ENCODE results near the gene GATAD2A. TPM values are rescaled to one million over a fixed set of nuclear protein-coding genes. Genes with fewer than 3 reads are reported as not detected.
A peak's percentile ranks its signal among the peaks of the same experiment; 100 is the strongest.
"Not testable (repeated sequence)": the region's sequence is repeated elsewhere in the genome, so short reads cannot be mapped to it uniquely, and the experiment has no call there.

The GATAD2A gene
- total RNA-seq, 1 donor from 2014 or later, result 163 TPM

DNA sequence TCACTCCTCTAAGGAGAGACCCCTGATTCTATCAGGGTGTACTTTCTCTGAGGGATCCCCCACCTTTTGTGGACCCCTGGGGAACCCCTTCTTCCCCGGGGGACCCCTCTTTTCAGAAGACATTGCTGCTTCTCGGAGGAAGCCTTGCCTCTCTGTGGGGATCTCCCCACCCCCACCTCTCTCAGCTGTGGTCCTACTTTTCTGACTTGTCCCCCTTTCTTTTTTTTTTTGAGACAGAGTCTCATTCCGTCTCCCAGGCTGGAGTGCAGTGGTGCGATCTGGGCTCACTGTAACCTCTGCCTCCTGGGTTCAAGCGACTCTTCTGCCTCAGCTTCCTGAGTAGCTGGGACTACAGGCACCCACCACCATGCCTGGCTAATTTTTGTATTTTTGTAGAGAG is 18.4 kb upstream of the GATAD2A start:
- peak overlapping the region; percentile 98 for H3K4me2 ChIP-seq (ENCODE audit: low read length)
- H3K79me2 ChIP-seq (ENCODE audit: insufficient read depth, low read length), result peaks cover 57% of the 10 kb centered on the region
- no peaks in the 10 kb centered on the region for H3K9me3 ChIP-seq (ENCODE audit: insufficient read depth, low read depth, low read length)
- peaks cover 31% of the 10 kb centered on the region for H4K20me1 ChIP-seq (ENCODE audit: insufficient read depth, low read length)
- FAIRE-seq (no peak), DNase-seq (ENCODE audit: low read depth) (no peak)
- H3K4me3 Mint-ChIP-seq (ENCODE audit: unreplicated experiment), result peak overlapping the region; percentile 93
- H2AFZ ChIP-seq (ENCODE audit: low read depth, low read length), result no peak overlapping the region
- H3K36me3 Mint-ChIP-seq (ENCODE audit: low read depth, unreplicated experiment), result peaks cover 7% of the 10 kb centered on the region
- peak overlapping the region; percentile 75 for H3K27ac Mint-ChIP-seq (ENCODE audit: unreplicated experiment)
- H3K4me1 Mint-ChIP-seq (ENCODE audit: low read depth, unreplicated experiment), result peaks cover 17% of the 10 kb centered on the region
- H3K27me3 ChIP-seq (ENCODE audit: insufficient read depth, low read length), result no peaks in the 10 kb centered on the region
- H3K4me3 ChIP-seq (ENCODE audit: insufficient read depth, low read depth, low read length), result peak overlapping the region; percentile 79
- no peaks in the 10 kb centered on the region for H3K9me3 Mint-ChIP-seq (ENCODE audit: unreplicated experiment)
- no peaks in the 10 kb centered on the region for H3K27me3 Mint-ChIP-seq (ENCODE audit: low read depth, unreplicated experiment)
- H3K4me1 ChIP-seq (ENCODE audit: insufficient read depth, low read length), result peaks cover 11% of the 10 kb centered on the region
- H3K36me3 ChIP-seq (ENCODE audit: insufficient read depth, low read length), result no peaks in the 10 kb centered on the region
- no peak overlapping the region for H3K27ac ChIP-seq (ENCODE audit: low read depth, low read length)
- TF ChIP-seq, protein P1, sequence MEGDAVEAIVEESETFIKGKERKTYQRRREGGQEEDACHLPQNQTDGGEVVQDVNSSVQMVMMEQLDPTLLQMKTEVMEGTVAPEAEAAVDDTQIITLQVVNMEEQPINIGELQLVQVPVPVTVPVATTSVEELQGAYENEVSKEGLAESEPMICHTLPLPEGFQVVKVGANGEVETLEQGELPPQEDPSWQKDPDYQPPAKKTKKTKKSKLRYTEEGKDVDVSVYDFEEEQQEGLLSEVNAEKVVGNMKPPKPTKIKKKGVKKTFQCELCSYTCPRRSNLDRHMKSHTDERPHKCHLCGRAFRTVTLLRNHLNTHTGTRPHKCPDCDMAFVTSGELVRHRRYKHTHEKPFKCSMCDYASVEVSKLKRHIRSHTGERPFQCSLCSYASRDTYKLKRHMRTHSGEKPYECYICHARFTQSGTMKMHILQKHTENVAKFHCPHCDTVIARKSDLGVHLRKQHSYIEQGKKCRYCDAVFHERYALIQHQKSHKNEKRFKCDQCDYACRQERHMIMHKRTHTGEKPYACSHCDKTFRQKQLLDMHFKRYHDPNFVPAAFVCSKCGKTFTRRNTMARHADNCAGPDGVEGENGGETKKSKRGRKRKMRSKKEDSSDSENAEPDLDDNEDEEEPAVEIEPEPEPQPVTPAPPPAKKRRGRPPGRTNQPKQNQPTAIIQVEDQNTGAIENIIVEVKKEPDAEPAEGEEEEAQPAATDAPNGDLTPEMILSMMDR (IDR thresholded peaks at IDR 0.05; ENCODE audit: insufficient read depth, low read depth, low read length), result no peak
- TF ChIP-seq EZH2 (IDR thresholded peaks at IDR 0.05; ENCODE audit: insufficient read depth, low read length), result no peak
- H3K9ac ChIP-seq (ENCODE audit: low read length), result peak overlapping the region; percentile 92

DNA sequence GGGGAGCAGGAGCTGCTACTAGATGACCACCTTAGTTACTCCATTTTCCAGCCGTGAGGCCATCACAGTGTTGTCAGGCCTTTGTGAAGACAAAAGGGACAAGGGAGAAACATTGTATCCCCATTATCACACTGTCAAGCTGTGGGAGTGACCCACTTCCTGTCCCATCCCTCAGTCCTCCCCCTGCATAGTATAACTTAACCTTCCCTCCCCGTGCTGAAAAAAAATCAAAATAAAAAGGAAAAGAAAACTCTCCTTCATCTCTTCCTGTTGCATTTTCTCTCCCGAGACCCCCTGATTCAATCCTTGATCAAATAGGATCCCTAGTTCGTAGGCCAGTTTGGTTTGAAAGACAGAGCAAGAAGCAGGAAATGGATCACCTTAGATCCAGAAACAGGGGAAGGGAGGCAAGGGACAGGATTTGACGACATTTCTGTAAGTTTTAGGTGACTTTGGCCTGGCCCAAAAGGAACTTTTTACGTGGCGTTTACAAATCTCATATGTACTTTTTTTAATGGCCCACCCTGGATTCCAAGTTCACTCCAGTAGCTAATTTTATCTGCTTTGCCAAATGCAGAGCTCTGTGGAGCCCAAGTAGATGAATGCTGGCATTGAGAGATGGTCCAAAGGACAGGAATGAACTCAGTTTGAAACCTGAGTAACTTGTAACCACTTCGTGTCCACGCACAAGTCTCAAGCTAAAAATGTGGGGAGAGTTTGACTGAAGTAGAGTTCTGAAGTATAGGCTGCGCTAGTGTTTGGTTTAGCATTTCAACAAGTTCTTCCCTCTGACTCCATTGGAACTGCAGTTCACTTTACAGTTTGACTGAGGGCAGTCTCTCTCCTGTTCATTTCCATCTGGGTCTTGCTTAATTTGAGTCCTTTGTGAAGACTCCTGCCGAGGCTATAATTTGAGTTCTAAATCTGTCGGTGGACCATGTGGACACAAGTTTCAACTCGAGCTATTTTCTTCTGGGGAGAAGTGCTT is 16.6 kb upstream of the GATAD2A start:
- Histone ChIP-seq H3K27me3 (ENCODE audit: insufficient read depth, low read length) (no peaks in the 10 kb centered on the region), H3K4me2 (ENCODE audit: low read length) (peak overlapping the region; percentile 44), H3K79me2 (ENCODE audit: insufficient read depth, low read length) (peaks cover 73% of the 10 kb centered on the region), H3K4me3 (ENCODE audit: insufficient read depth, low read depth, low read length) (no peak overlapping the region), H3K36me3 (ENCODE audit: insufficient read depth, low read length) (no peaks in the 10 kb centered on the region), H3K27ac (ENCODE audit: low read depth, low read length) (no peak overlapping the region), H3K9ac (ENCODE audit: low read length) (no peak overlapping the region), H3K4me1 (ENCODE audit: insufficient read depth, low read length) (peaks cover 11% of the 10 kb centered on the region), H3K9me3 (ENCODE audit: insufficient read depth, low read depth, low read length) (no peaks in the 10 kb centered on the region), H2AFZ (ENCODE audit: low read depth, low read length) (no peak overlapping the region), H4K20me1 (ENCODE audit: insufficient read depth, low read length) (peaks cover 40% of the 10 kb centered on the region)
- DNase-seq (ENCODE audit: low read depth), result no peak
- Mint-ChIP-seq H3K4me3 (ENCODE audit: unreplicated experiment) (peak overlapping the region; percentile 93), H3K4me1 (ENCODE audit: low read depth, unreplicated experiment) (peaks cover 17% of the 10 kb centered on the region), H3K27me3 (ENCODE audit: low read depth, unreplicated experiment) (no peaks in the 10 kb centered on the region), H3K9me3 (ENCODE audit: unreplicated experiment) (no peaks in the 10 kb centered on the region), H3K27ac (ENCODE audit: unreplicated experiment) (peak overlapping the region; percentile 55), H3K36me3 (ENCODE audit: low read depth, unreplicated experiment) (peaks cover 7% of the 10 kb centered on the region)
- TF ChIP-seq, protein P1 (IDR thresholded peaks at IDR 0.05; ENCODE audit: insufficient read depth, low read depth, low read length), result no peak
- TF ChIP-seq EZH2 (IDR thresholded peaks at IDR 0.05; ENCODE audit: insufficient read depth, low read length), result no peak
- FAIRE-seq, result no peak

DNA sequence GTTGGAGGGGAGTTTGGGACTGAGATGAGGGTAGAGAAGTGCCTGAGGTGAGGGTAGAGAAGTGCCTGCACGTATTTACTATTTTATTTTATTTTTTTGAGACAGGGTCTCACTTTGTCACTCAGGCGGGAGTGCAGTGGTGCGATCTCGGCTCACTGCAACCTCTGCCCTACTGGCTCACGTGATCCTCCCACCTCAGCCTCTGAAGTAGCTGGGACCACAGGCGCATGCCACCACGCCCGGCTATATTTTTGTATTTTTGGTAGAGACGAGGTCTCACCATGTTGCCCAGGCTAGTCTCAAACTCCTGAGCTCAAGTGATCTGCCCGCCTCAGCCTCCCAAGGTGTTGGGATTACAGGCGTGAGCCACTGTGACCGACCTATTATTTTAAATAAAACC is 15.8 kb upstream of the GATAD2A start:
- peaks cover 19% of the 10 kb centered on the region for H3K4me1 Mint-ChIP-seq (ENCODE audit: low read depth, unreplicated experiment)
- not testable (repeated sequence) for H3K9ac ChIP-seq (ENCODE audit: low read length); H3K27me3 Mint-ChIP-seq (ENCODE audit: low read depth, unreplicated experiment); H3K4me3 ChIP-seq (ENCODE audit: insufficient read depth, low read depth, low read length); FAIRE-seq; H3K36me3 Mint-ChIP-seq (ENCODE audit: low read depth, unreplicated experiment); H3K36me3 ChIP-seq (ENCODE audit: insufficient read depth, low read length); H3K9me3 ChIP-seq (ENCODE audit: insufficient read depth, low read depth, low read length); H3K4me1 ChIP-seq (ENCODE audit: insufficient read depth, low read length); H3K9me3 Mint-ChIP-seq (ENCODE audit: unreplicated experiment); H3K27me3 ChIP-seq (ENCODE audit: insufficient read depth, low read length); H3K4me3 Mint-ChIP-seq (ENCODE audit: unreplicated experiment); H2AFZ ChIP-seq (ENCODE audit: low read depth, low read length); H3K27ac Mint-ChIP-seq (ENCODE audit: unreplicated experiment); H3K27ac ChIP-seq (ENCODE audit: low read depth, low read length); DNase-seq (ENCODE audit: low read depth); H3K4me2 ChIP-seq (ENCODE audit: low read length)
- Histone ChIP-seq H3K79me2 (ENCODE audit: insufficient read depth, low read length) (peaks cover 81% of the 10 kb centered on the region), H4K20me1 (ENCODE audit: insufficient read depth, low read length) (peaks cover 40% of the 10 kb centered on the region)

DNA sequence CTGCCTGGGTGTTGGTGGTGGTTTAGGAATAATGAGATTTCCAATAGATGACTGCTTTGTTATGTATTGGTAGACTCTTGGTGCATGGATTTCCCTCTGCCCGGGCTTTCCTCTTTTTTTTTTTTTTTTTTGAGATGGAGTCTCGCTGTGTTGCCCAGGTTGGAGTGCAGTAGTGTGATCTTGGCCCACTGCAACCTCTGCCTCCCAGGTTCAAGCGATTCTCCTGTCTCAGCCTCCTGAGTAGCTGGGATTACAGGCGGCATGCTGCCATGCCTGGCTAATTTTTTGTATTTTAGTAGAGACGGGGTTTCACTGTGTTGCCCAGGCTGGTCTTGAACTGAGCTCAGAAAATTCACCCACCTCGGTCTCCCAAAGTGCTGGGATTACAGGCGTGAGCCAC is 11.1 kb upstream of the GATAD2A start:
- DNase-seq (ENCODE audit: low read depth); H3K9ac ChIP-seq (ENCODE audit: low read length); H3K4me1 ChIP-seq (ENCODE audit: insufficient read depth, low read length); H3K36me3 ChIP-seq (ENCODE audit: insufficient read depth, low read length); FAIRE-seq; H3K4me2 ChIP-seq (ENCODE audit: low read length); H3K36me3 Mint-ChIP-seq (ENCODE audit: low read depth, unreplicated experiment); H3K4me3 Mint-ChIP-seq (ENCODE audit: unreplicated experiment); H2AFZ ChIP-seq (ENCODE audit: low read depth, low read length); H3K27me3 Mint-ChIP-seq (ENCODE audit: low read depth, unreplicated experiment); H3K4me3 ChIP-seq (ENCODE audit: insufficient read depth, low read depth, low read length); H3K9me3 Mint-ChIP-seq (ENCODE audit: unreplicated experiment); H3K4me1 Mint-ChIP-seq (ENCODE audit: low read depth, unreplicated experiment); H3K9me3 ChIP-seq (ENCODE audit: insufficient read depth, low read depth, low read length); H3K27ac ChIP-seq (ENCODE audit: low read depth, low read length); H3K27me3 ChIP-seq (ENCODE audit: insufficient read depth, low read length); H3K27ac Mint-ChIP-seq (ENCODE audit: unreplicated experiment): not testable (repeated sequence)
- Histone ChIP-seq H3K79me2 (ENCODE audit: insufficient read depth, low read length) (peaks cover 83% of the 10 kb centered on the region), H4K20me1 (ENCODE audit: insufficient read depth, low read length) (peaks cover 41% of the 10 kb centered on the region)

Measured in astrocyte (in vitro differentiated cells and primary cell).